ENCODE measurements around the gene DCUN1D2.
"Not testable (repeated sequence)": the region's sequence is repeated elsewhere in the genome, so short reads cannot be mapped to it uniquely, and the experiment has no call there.

The DCUN1D2 gene

DNA sequence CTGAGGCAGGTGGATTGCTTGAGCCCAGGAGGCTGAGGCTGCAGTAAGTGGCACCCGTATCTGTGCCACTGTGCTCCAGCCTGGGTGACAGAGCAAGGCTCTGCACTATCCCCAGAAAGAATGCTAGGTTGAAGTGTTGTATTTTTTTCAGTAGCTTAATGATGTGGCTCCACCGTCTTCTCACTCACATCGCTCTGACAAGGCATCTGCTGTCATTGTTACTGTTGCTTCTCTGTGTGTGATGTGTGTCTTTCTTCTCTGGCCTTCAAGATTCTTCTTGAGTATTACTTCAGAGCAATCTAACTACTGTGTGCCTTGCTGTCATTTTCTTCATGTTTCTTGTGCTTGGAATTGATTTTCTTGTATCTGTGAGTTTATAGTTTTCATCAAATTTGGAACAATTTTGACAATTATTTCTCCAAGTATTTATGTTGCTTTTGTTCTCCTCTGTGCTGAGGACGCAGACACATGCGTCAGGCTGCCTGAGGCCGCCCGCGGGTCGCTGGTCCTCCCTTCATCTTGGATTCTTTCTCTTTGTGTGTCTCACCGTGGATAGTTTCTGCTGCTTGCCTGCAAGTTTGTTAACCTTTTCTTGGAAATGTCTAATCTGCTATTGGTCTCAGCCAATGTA, 48.0 kb downstream of the DCUN1D2 start:
- no peak for DNase-seq

DNA sequence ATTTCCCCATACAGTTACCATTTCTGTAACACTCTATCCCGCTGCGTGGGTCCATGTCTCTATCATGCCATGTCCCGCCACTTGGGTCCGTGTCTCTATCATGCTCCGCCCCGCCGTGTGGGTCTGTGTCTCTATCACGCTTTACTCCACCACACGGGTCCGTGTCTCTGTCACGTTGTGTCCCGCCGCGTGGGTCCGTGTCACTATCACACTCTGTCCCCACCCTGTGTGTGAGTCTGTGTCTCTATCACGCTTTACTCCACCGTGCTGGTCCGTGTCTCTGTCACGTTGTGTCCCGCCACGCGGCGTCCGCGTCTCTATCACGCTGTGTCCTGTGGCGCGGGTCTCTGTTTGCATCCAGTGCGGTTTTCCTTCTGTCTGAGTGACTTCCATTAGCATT, 48.9 kb downstream of the DCUN1D2 start:
- DNase-seq = no peak

- DNase-seq = no peak
Observed at GRCh38 chr13:113437408-113438010, 53.0 kb downstream of the DCUN1D2 start.

- DNase-seq = not testable (repeated sequence)
Observed at GRCh38 chr13:113436866-113437265, 53.6 kb downstream of the DCUN1D2 start.

DNA sequence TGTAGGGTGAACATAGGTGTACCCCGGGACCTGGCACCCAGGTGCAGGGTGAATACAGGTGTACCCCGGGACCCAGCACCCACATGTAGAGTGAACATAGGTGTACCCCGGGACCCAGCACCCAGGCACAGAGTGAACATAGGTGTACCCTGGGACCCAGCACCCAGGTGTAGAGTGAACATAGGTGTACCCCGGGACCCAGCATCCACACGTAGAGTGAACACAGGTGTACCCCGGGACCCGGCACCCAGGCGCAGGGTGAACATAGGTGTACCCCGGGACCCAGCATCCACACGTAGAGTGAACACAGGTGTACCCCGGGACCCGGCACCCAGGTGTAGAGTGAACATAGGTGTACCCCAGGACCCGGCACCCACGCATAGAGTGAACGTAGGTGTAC, 54.6 kb downstream of the DCUN1D2 start:
- not testable (repeated sequence) for DNase-seq

DNA sequence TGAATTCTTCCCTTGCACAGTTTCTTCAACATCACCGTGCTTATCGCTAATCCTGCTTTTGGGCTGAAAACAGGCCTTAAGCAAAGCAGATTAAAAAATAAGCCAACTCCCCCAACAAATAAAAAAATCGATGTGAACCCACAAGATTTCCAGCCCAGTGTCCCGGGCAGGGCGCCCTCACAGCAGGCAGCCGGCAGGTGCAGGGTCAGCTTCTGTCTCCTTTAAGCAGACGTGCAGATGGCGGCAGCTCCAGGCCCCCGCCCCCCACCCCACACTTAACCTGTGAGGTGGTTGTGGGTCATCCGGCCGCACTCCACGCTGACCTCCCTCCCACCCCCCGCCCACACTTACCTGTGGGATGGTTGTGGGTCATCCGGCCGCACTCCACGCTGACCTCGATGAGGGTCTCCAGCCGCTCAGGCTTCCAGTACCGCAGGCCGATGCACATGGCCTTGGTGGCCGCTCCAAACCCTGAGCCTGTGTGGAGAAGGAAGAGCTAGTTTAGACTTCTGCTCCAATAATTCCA, 57.1 kb downstream of the DCUN1D2 start:
- no peak for DNase-seq

DNA sequence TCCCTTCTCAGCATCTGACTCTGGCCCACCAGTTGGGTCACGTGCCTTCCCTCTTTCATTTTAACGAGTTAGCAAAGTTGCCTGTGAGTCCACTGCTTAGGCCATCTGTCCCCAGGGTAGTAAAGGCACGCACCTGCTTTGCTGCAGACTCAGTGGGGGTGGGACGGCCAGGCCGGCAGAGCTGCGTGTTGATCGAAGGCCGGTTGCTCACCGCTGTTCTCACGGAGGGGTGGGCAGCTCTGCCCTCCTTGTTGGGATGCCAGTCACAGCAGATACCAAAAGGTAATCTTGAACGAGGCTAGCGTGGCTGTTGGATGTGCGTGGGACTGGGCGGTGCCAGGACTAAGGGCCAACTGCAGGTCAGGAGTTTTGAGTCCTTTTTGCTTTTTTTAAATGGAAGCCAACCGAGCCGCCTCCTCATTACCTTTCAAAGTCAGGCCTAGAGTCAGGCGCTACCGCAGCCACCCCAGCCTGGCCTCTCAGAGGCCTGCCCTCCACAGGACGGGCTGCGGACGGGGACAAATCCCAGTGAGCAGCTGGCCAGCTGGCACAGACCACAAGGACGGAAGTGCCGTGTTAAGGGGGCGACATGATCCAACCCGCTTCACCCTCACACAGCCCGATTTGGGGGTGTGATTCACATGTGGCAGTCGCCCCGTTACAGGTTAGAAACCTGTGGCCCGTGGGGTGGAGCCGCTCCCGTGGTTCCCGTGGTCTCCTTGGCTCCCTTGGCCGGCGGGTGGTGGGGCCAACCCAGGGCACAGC, 57.8 kb downstream of the DCUN1D2 start:
- no peak for DNase-seq

DNA sequence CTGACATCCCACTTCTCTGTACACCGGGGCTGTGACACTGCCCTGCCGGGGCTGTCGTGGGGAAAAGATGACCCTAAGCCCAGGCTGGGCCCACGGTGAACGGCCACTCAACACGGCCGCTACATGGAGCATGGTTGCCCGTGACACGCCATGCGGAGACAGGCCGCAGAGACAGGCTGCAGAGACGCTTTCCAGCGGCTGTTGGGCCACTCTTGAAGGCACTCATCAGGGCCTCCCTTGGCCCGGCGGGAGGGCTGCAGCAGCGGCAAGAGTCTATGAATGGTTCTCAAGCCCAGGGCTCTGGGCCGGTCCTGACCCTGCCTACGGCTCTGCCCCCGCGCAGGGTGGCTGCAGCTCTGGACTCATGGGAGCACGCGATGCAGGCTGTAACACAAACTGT, 59.3 kb downstream of the DCUN1D2 start:
- DNase-seq = no peak

DNA sequence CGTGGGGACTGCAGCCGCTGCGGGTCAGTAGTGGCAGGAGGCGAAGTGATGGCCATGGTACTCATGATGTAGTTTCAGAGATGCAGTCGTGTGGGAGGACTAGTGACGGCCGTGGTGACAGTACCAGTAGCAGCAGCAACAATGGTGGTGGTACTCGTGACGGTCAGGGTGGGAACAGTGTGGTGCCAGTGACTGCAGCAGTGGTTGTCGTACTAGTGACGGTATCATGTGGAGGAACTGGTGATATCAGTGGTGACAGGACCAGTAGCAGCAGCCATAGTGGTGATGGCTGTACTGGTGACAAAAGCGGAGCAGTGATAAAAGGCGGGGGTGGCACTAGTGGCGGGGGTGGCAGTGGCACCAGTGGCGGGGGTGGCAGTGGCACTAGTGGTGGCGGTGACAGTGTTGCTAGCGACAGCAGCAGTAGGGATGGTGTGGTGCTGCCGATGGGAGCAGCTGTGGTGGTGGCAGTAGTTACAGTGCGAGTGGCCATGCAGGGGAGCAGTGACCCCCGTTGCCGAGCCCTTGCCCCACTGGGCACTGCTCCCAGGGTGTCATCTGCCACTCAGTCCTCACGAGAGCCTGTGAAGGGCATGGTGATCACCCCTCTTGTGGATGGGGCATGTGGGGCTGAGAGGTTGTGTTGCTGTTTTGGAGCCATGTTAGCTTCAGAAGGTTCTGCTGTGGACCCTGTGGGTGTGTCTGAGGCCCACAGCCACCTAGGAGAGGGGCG, 60.0 kb downstream of the DCUN1D2 start:
- DNase-seq = no peak

- no peak for DNase-seq
Observed at GRCh38 chr13:113429608-113429985, 60.9 kb downstream of the DCUN1D2 start.

DNA sequence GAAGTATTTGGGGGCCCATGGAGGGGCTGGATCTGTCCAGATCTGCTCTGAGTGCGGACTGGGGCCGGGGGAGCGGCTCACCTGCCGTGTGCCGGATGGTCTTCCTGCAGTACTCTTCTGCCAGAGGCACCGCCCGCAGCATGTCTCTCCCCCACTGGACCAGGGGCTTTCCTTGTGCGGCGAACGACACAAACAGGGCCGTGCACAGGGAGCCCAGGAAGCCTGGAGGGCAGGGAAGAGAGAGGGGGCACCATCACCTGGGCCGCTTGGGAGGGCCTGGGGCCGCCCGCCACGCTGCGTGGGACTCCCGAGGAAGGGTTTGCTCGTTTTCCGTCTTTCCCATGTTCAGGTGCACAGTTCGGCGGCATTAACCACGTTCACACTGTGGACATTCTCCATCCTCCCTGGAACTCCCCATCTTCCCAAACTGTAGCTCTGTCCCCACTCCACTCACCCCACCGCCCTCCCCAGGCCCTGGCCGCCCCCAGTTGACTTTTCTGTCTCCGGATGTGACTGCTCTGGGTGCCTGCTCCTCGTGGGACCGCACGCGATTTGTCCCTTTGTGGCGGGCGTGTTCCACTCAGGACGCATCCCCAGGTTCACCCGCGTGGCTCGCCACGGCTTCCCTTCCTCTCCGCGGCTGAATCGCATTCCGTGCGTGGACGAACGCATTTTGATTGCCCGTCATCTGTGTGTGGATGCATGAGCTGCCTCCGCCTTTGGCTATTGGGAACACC, 61.5 kb downstream of the DCUN1D2 start:
- DNase-seq = no peak

DNA sequence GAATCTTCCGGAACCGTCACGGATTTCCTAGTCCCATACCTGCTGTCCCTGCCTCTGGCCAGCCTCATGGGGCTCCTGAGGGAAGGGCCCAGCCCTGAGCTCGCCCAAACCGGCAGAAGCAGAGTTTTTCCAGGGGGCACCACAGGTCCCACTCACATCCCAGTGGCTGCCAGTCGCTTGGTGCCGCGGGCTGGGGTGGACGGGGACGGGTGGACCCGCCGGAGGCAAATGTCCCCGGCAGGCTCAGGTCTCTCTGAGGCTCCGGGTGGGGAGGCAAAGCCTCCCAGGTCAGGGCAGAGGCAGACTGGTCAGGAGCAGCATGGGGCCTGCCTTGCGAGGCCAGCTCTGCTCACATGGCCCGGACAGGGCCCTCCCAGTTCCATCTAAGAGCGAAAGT, 62.0 kb downstream of the DCUN1D2 start:
- no peak for DNase-seq

DNA sequence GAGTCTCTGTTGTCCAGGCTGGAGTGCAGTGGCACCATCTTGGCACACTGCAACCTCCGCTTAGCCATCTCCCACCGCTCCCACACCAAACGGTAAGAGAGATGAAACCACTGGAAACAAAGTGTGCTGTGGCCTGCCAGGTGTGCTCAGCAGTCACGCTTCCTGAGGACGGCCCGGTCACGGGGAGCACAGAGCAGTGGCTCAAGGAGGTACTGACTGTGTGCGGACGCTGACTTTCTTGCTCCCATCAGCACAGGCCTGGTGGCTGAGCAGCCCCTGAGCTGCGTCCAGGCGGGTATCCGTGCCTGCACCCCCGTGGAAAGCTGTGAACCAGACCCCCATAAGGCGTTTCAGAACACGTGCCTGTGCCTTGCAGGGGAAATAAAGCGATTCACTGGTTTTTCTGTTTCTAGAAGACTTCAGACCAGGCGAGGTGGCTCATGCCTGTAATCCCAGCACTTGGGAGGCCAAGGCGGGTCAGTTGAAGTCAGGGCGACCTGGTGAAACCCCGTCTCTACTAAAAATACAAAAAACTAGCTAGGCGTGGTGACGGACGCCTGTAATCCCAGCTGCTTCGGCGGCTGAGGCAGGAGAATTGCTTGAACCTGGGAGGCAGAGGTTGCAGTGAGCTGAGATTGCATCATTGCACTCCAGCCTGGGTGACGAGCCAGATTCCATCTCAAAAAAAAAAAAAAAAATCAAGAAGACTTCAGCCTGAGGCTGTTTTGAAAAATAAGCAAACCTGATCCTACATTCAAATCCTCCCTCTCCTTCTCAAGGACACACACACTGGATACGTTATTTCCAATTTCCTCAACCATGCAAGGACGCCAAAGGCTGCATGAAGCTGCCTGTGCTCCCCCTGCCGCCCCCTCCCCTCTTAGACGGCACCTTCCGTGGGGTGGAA, 62.7 kb downstream of the DCUN1D2 start:
- DNase-seq = no peak

DNA sequence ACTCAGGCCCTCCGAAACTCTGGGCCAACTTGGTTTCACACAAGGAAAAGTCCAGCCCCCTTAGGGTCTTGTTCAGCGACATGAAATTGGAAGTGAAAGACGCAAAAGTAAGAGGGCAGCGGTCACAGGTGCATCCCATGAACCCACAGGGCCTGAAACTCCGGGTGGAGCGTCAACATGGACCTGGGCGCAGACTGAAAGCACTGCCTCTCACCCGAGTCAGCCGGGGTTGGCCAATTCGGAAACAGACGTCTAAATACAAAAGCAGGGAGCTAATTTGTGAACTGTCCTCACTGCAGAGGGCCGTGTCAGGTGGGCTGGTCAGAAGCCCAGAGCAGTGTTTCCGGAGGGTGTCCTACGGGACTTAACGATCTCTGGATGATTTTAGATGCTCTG, 63.9 kb downstream of the DCUN1D2 start:
- DNase-seq = no peak

DNA sequence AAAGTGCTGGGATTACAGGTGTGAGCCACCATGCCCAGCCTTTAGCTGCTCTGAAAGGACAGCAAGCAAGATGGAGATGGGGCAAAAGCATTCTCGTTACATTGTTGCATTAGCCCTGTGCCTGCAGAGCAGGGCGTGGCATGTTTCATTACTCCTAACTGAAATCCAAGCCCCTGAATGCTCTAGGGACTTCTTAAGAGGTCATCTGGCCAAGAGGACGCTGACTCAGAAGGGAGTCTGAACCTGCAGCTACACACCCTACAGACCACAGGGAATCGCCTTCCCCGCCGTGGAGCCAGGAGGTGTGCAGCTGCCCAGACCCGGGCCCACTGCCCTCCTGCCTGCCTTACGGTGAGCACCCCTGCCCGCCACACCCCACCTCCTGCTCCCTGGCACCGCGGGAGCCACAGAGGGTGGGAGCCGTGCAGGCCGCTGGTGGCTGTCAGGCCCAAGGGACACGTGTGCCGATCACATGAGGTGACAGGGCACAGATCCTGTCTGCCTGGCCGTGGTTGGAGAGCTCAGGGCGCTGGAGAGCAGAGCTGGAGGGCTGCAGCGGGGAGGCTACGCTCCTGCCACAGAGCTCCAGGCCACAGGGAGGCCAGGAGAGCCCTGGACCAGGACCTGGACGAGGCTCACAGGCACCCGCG, 64.4 kb downstream of the DCUN1D2 start:
- no peak for DNase-seq

DNA sequence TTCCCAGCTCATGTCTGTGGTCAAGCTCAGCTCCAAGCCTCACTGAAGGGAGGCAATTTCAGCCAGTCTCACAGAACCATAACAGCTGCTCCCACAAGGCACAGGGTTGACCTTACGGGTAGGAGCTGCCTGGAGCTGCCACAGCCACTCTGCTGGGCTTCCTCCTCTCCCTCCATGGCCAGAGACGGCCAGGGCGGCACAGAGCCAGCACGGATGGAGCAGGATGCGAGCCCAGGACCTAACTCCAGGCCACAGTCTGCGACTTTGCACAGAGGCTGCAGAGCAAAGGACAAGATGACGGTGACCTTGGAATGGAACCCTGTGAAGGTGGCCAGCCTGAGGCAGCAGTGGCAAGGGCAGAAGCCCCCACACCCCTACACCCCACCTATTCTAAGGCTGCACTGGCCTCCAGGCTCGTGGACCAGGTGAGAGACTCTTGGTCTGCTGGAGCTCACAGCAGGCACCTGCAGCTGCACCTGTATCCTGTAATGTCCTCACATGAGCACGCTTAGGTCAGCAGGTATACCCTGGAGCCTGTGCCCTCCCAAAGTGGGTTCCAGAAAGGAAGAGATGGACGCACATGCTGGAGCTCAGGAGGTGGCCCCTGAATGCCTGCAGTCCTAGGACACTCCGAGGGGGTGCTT, 66.9 kb downstream of the DCUN1D2 start:
- no peak for DNase-seq

- DNase-seq = no peak
Observed at GRCh38 chr13:113422807-113423519, 67.5 kb downstream of the DCUN1D2 start.

DNA sequence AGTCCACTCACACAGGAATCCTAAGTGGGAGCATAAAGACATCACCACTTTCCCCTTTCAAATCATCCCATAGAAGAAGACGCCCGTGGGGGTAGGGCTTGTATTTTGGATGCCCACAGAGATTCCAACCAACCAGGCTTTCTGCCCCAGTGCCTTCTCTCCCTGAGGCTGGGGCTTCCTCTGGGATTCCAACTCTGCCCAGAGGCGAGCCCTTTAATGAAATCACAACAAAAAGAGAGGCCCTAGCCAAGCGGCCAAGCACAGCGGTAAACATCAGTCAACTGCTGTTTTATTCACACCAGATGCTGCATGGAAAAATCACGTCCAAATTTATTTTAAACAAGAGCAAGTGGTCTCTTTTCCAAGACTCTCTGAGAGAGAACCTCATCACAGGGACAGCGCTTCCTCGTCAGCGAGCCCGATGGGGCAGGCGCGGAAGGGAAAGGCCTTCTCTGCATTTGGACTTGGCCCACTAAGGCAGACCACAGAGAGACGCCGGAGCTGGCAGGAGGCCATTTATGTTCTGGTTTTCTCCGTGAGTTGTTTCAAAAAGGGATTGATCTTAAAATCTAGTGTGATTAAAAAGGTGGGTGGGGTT, 68.7 kb downstream of the DCUN1D2 start:
- no peak for DNase-seq

- no peak for DNase-seq
Observed at GRCh38 chr13:113420833-113421600, 69.5 kb downstream of the DCUN1D2 start.

Data from NCI-H510A treated with DMSO at 0.1 percent for 48 hours (cell line).